SJCRH30 (cell line): Measurements from ENCODE around the gene EPG5. TPM values are rescaled to one million over a fixed set of nuclear protein-coding genes. Genes with fewer than 3 reads are reported as not detected.
"Not testable (repeated sequence)": the region's sequence is repeated elsewhere in the genome, so short reads cannot be mapped to it uniquely, and the experiment has no call there.

Experiments
- DNase-seq, 2 experiments: peaks; one replicate each; pipeline ENCODE4 v3.0.0-alpha.2; 2015 to 2020
- H3K27ac ChIP-seq: fragments of 250-450 bp; sonication (Bioruptor Pico); 2 replicates; pipeline ENCODE4 v1.5.1; 2020; ENCODE audit warnings: mild to moderate bottlenecking, moderate library complexity
- H3K27me3 ChIP-seq: fragments of 250-450 bp; sonication (Bioruptor Pico); 2 replicates; pipeline ENCODE4 v1.5.1; 2020; ENCODE audit warnings: mild to moderate bottlenecking, moderate library complexity
- H3K36me3 ChIP-seq: fragments of 250-450 bp; sonication (Bioruptor Pico); 2 replicates; pipeline ENCODE4 v1.5.1; 2020; ENCODE audit warnings: mild to moderate bottlenecking, moderate library complexity
- H3K4me1 ChIP-seq: fragments of 250-450 bp; sonication (Bioruptor Pico); 2 replicates; pipeline ENCODE4 v1.5.1; 2020; ENCODE audit warnings: mild to moderate bottlenecking, moderate library complexity
- H3K4me3 ChIP-seq: fragments of 250-450 bp; sonication (Bioruptor Pico); 2 replicates; pipeline ENCODE4 v1.5.1; 2020; ENCODE audit warnings: mild to moderate bottlenecking, moderate library complexity
- H3K9me3 ChIP-seq: fragments of 250-450 bp; sonication (Bioruptor Pico); replicated peaks from 2 replicates; pipeline ENCODE4 v1.5.1; 2020; ENCODE audit warnings: mild to moderate bottlenecking, moderate library complexity
- total RNA-seq: library from RNA; depleted of rRNA; stranded (reverse); fragments of >200 nt; shearing (Covaris generic); gene quantifications from 2 replicates; pipeline ENCODE4 v1.2.3, GENCODE V29; 2014

Gene EPG5
- total RNA-seq, 1 experiment from 2014 or later, result 8.7 TPM

- no peak for DNase-seq
- Histone ChIP-seq H3K4me3 (no peak overlapping the region), H3K4me1 (no peaks in the 10 kb centered on the region), H3K36me3 (no peaks in the 10 kb centered on the region), H3K27ac (no peak overlapping the region), H3K9me3 (no peaks in the 10 kb centered on the region), H3K27me3 (no peaks in the 10 kb centered on the region)
These were observed 28.3 kb upstream of the EPG5 start for GRCh38 chr18:45995461-45995860.

GRCh38 chr18:45993438-45993837, 26.3 kb upstream of the EPG5 start:
- DNase-seq, result peak in 1 of 2 experiments; percentile 6
- Histone ChIP-seq H3K27me3 (no peaks in the 10 kb centered on the region), H3K4me1 (no peaks in the 10 kb centered on the region), H3K9me3 (no peaks in the 10 kb centered on the region), H3K27ac (no peak overlapping the region), H3K4me3 (no peak overlapping the region), H3K36me3 (no peaks in the 10 kb centered on the region)

- not testable (repeated sequence) for H3K27ac ChIP-seq, H3K36me3 ChIP-seq, H3K27me3 ChIP-seq, H3K9me3 ChIP-seq, H3K4me1 ChIP-seq, DNase-seq, H3K4me3 ChIP-seq
These were observed 25.4 kb upstream of the EPG5 start for GRCh38 chr18:45992527-45992926.

DNA sequence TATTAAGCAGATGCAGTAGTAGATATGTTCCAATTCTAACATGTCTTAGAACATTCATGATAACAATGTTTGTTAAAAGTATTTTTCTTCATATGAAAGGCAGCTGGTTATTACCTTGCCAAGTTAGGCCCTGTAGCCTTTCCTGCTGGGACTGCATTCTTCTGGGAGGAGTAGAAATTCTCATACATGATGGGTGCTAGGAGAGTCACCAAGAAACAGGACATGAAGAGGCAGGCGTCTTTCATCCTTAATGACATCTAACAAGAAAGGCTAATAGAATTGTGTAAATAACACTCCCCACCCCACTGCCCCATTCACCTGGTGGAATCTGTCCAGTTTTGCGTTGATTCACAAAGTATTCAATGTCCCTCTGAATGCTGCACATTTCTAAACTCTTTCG, 24.7 kb upstream of the EPG5 start:
- Histone ChIP-seq H3K36me3 (no peaks in the 10 kb centered on the region), H3K27ac (no peak overlapping the region), H3K4me3 (no peak overlapping the region), H3K4me1 (no peaks in the 10 kb centered on the region), H3K27me3 (no peaks in the 10 kb centered on the region), H3K9me3 (no peaks in the 10 kb centered on the region)
- DNase-seq, result no peak

GRCh38 chr18:45984546-45985235, 17.6 kb upstream of the EPG5 start:
- no peaks in the 10 kb centered on the region for H3K27me3 ChIP-seq
- no peak overlapping the region for H3K4me3 ChIP-seq
- H3K36me3 ChIP-seq, result no peaks in the 10 kb centered on the region
- H3K9me3 ChIP-seq, result no peaks in the 10 kb centered on the region
- no peaks in the 10 kb centered on the region for H3K4me1 ChIP-seq
- no peak for DNase-seq
- no peak overlapping the region for H3K27ac ChIP-seq

GRCh38 chr18:45981821-45982220, 14.7 kb upstream of the EPG5 start:
- H3K36me3 ChIP-seq, result no peaks in the 10 kb centered on the region
- no peak for DNase-seq
- no peak overlapping the region for H3K4me3 ChIP-seq
- no peak overlapping the region for H3K27ac ChIP-seq
- no peaks in the 10 kb centered on the region for H3K4me1 ChIP-seq
- H3K27me3 ChIP-seq, result no peaks in the 10 kb centered on the region
- no peaks in the 10 kb centered on the region for H3K9me3 ChIP-seq

DNA sequence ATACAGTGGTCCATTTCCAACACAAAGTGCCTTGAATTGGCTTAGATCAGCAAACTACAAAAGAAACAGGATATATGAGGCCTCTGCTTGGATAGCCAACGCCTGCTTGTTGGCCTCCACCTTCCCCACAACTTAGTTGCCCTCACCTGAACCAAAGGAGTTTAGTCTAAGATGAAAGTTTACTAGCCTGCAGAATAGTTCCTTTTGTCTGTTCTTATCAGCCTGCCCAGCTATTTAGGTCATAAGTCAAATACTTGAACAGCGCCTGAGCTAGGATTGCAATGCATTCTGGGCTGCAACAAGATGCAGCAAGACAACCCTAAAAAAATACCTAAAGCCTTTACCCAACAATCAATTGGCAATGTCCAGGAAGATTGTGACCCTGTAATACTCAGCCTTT, 13.1 kb upstream of the EPG5 start:
- H3K27ac ChIP-seq, result no peak overlapping the region
- DNase-seq, result no peak
- H3K27me3 ChIP-seq, result no peaks in the 10 kb centered on the region
- H3K4me3 ChIP-seq, result no peak overlapping the region
- H3K4me1 ChIP-seq, result no peaks in the 10 kb centered on the region
- H3K9me3 ChIP-seq, result no peaks in the 10 kb centered on the region
- no peaks in the 10 kb centered on the region for H3K36me3 ChIP-seq

GRCh38 chr18:45978084-45978483, 11.0 kb upstream of the EPG5 start:
- Histone ChIP-seq H3K9me3 (no peaks in the 10 kb centered on the region), H3K4me1 (0 out of 2 replicates have a peak, but pooled peaks cover 2% of the 10 kb centered on the region), H3K27me3 (no peaks in the 10 kb centered on the region), H3K36me3 (no peaks in the 10 kb centered on the region), H3K27ac (no peak overlapping the region), H3K4me3 (no peak overlapping the region)
- DNase-seq, result no peak

- H3K4me3 ChIP-seq, result no peak overlapping the region
- H3K27me3 ChIP-seq, result no peaks in the 10 kb centered on the region
- no peaks in the 10 kb centered on the region for H3K36me3 ChIP-seq
- no peak overlapping the region for H3K27ac ChIP-seq
- no peak for DNase-seq
- H3K4me1 ChIP-seq, result 0 out of 2 replicates have a peak, but pooled peaks cover 2% of the 10 kb centered on the region
- H3K9me3 ChIP-seq, result no peaks in the 10 kb centered on the region
These were observed 9.8 kb upstream of the EPG5 start for GRCh38 chr18:45976974-45977373.

GRCh38 chr18:45976566-45976965, 9.4 kb upstream of the EPG5 start:
- Histone ChIP-seq H3K27ac (no peak overlapping the region), H3K9me3 (no peaks in the 10 kb centered on the region)
- no peak for DNase-seq

GRCh38 chr18:45974088-45974536, 7.0 kb upstream of the EPG5 start:
- Histone ChIP-seq H3K4me3 (no peak overlapping the region), H3K9me3 (no peaks in the 10 kb centered on the region), H3K36me3 (no peaks in the 10 kb centered on the region), H3K4me1 (0 out of 2 replicates have a peak, but pooled peaks cover 2% of the 10 kb centered on the region), H3K27me3 (no peaks in the 10 kb centered on the region), H3K27ac (no peak overlapping the region)
- peak; percentile 31 to 63 for DNase-seq

More at GRCh38 chr18:45976566-45976965, 9.4 kb upstream of the EPG5 start:
- Histone ChIP-seq H3K27me3 (no peaks in the 10 kb centered on the region), H3K36me3 (no peaks in the 10 kb centered on the region), H3K4me3 (no peak overlapping the region), H3K4me1 (0 out of 2 replicates have a peak, but pooled peaks cover 2% of the 10 kb centered on the region)

DNA sequence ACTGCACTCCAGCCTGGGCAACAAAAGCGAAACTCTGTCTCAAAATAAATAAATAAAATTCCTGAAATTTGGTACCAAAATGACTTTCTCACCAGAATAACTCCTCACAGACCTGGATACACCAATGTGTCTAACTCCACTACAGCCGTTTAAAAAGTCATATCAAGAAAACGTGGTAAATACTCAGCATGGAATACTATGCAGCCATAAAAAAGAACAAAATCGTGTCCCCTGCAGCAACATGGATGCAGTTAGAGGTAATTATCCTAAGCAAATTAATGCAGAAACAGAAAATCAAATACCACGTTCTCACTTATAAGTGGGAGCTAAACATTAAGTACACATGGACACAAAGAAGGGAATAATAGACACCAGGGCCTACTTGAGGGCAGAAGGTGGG, 2.2 kb downstream of the EPG5 start:
- H3K4me1 ChIP-seq, H3K4me3 ChIP-seq, H3K27ac ChIP-seq, DNase-seq, H3K9me3 ChIP-seq, H3K27me3 ChIP-seq, H3K36me3 ChIP-seq: not testable (repeated sequence)

GRCh38 chr18:45962866-45963265, 4.3 kb downstream of the EPG5 start:
- Histone ChIP-seq H3K4me1 (no peaks in the 10 kb centered on the region), H3K9me3 (no peaks in the 10 kb centered on the region), H3K4me3 (no peak overlapping the region), H3K27me3 (no peaks in the 10 kb centered on the region), H3K27ac (no peak overlapping the region), H3K36me3 (no peaks in the 10 kb centered on the region)
- no peak for DNase-seq

DNA sequence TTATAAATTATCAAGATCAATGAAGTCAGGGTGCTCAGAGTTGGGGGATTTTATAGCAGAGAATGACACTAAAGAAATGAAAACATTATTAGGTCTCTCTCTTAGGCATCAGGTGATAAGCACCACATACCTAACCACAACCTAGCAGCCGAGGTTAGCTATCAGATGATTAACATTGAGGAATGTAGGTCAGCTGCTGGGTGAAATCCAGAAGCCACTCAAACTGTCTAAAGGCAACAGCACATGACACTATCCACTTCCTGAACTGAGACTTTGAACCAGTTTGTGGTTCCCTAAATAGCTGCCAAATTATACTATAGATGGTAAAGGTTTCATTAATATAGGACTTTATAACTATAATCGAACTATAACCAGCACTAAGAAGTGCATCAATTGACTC, 4.7 kb downstream of the EPG5 start:
- Histone ChIP-seq H3K4me1 (no peaks in the 10 kb centered on the region), H3K27ac (no peak overlapping the region), H3K27me3 (no peaks in the 10 kb centered on the region), H3K36me3 (no peaks in the 10 kb centered on the region), H3K4me3 (no peak overlapping the region), H3K9me3 (no peaks in the 10 kb centered on the region)
- peak in 1 of 2 experiments; percentile 3 for DNase-seq

- not testable (repeated sequence) for H3K36me3 ChIP-seq, H3K27me3 ChIP-seq, H3K9me3 ChIP-seq, DNase-seq, H3K4me1 ChIP-seq, H3K27ac ChIP-seq, H3K4me3 ChIP-seq
These were observed 7.6 kb downstream of the EPG5 start for GRCh38 chr18:45959484-45959883.

- Histone ChIP-seq H3K36me3 (no peaks in the 10 kb centered on the region), H3K4me1 (no peaks in the 10 kb centered on the region), H3K4me3 (no peak overlapping the region), H3K27me3 (no peaks in the 10 kb centered on the region), H3K9me3 (no peaks in the 10 kb centered on the region), H3K27ac (no peak overlapping the region)
- DNase-seq, result no peak
These were observed 8.4 kb downstream of the EPG5 start for GRCh38 chr18:45958730-45959129.
